Suprapubic skin (tissue), 4 donors: Measurements from ENCODE around the gene EYS.

ENCODE experiments used
- CTCF ChIP-seq, 2 donors: fragments of 200-600 bp in 1 of 2; fragments of 450-650 bp in 1 of 2; sonication (generic) in 1 of 2; IDR thresholded peaks; one replicate each; pipeline ENCODE4 v1.5.1; 2016 to 2019; ENCODE audit warnings: antibody characterized with exemption in 2 of 2, mild to moderate bottlenecking in 1 of 2, moderate library complexity in 1 of 2
- POLR2A ChIP-seq, 2 donors: fragments of 450-650 bp; IDR thresholded peaks; one replicate each; pipeline ENCODE4 v1.6.1; 2017; ENCODE audit warnings: antibody characterized with exemption in 2 of 2, mild to moderate bottlenecking in 2 of 2, moderate library complexity in 2 of 2
- POLR2AphosphoS5 ChIP-seq, 3 donors: sonication (generic); formaldehyde crosslinking; IDR thresholded peaks; one replicate each; pipeline ENCODE4 v1.6.1; 2017; ENCODE audit warnings: antibody characterized with exemption in 3 of 3

DNA sequence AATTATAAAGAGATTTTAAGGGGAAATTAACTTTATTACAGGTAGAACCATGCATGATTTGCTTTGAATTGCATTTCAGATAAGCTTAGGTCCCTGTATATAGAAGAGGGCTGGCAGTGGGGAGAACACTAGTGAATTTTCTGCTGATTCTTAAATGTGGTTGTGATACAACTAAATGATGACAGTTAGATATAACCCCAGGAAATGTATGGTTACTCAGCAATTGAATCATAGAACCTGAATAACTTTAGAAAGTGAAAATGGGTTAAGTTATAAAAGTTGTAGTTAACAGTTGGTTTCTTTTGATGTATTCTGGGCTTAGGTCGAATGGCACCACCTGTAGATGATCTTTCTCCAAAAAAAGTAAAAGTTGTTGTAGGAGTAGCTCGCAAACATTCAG is 2001.3 kb downstream of the EYS start:
- no peak for TF ChIP-seq CTCF (IDR thresholded peaks at IDR 0.05)
- no peak for TF ChIP-seq POLR2AphosphoS5 (IDR thresholded peaks at IDR 0.05)
- TF ChIP-seq POLR2A (IDR thresholded peaks at IDR 0.05): no peak
